ENCODE data around the gene ZDHHC6.
"Not testable (repeated sequence)": the region's sequence is repeated elsewhere in the genome, so short reads cannot be mapped to it uniquely, and the experiment has no call there.

Gene ZDHHC6

DNA sequence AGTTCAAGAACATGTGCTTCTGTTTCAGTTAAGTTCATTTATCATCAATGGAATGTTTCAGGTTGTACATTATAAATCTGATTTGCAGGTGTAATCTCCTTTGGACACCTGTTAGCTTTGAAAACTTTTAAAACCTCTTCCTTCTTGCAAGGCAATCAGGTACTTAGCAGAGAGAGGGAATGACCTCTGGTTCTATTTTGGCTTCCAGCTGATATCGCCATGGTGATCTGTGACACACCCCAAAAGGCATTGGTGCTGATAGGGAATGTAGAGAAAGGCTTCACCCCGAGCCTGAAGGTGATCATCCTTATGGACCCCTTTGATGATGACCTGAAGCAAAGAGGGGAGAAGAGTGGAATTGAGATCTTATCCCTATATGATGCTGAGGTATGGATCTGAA, 37.4 kb downstream of the ZDHHC6 start:
- no peaks in the 10 kb centered on the region for H3K4me1 ChIP-seq
- no peak overlapping the region for H3K4me3 ChIP-seq
- intact Hi-C loops (cut with DNase I; ENCODE audit: low total_unique reads) = no loop called here
- no peaks in the 10 kb centered on the region for H3K27me3 ChIP-seq
- H3K9me3 ChIP-seq = no peaks in the 10 kb centered on the region
- H3K27ac ChIP-seq = no peak overlapping the region
- DNase-seq = no peak
- TF ChIP-seq, protein P1, sequence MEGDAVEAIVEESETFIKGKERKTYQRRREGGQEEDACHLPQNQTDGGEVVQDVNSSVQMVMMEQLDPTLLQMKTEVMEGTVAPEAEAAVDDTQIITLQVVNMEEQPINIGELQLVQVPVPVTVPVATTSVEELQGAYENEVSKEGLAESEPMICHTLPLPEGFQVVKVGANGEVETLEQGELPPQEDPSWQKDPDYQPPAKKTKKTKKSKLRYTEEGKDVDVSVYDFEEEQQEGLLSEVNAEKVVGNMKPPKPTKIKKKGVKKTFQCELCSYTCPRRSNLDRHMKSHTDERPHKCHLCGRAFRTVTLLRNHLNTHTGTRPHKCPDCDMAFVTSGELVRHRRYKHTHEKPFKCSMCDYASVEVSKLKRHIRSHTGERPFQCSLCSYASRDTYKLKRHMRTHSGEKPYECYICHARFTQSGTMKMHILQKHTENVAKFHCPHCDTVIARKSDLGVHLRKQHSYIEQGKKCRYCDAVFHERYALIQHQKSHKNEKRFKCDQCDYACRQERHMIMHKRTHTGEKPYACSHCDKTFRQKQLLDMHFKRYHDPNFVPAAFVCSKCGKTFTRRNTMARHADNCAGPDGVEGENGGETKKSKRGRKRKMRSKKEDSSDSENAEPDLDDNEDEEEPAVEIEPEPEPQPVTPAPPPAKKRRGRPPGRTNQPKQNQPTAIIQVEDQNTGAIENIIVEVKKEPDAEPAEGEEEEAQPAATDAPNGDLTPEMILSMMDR (IDR thresholded peaks at IDR 0.05) = no peak
- H3K36me3 ChIP-seq = no peaks in the 10 kb centered on the region

DNA sequence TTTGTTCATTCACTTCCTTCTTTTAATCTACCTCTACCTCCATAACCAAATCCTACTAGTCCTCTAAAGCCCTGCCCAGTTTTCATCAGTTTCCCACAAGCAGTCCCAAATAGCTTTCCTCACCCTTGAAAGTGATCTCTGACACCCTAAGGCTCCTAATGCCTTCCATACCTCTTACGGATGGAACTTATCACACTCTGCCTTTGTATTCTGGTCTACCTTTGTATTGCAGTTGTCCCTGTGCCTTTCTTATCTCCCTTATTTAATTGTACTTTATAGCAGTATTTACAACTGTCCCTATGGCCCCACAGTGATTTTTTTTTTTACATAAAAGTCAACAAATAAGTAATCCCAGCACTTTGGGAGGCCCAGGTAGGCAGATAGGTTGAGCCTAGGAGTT, 39.0 kb downstream of the ZDHHC6 start:
- Histone ChIP-seq H3K4me3 (no peak overlapping the region), H3K4me1 (no peaks in the 10 kb centered on the region), H3K27ac (no peak overlapping the region), H3K9me3 (no peaks in the 10 kb centered on the region), H3K27me3 (no peaks in the 10 kb centered on the region), H3K36me3 (no peaks in the 10 kb centered on the region)
- DNase-seq = no peak
- intact Hi-C loops (cut with DNase I; ENCODE audit: low total_unique reads) = no loop called here
- TF ChIP-seq, protein P1 (IDR thresholded peaks at IDR 0.05) = no peak

DNA sequence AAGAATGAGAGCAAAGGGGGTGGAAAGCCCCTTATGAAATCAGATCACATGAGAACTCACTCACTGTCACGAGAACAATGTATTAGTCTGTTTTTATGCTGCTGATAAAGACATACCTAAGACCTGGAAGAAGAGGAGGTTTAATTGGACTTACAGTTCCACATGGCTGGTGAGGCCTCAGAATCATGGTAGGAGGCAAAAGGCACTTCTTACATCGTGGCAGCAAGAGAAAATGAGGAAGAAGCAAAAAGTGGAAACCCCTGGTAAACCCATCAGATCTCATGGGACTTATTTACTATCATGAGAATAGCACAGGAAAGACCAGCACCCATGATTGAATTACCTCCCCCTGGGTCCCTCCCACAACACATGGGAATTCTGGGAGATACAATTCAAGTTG, 39.9 kb downstream of the ZDHHC6 start:
- H3K4me1 ChIP-seq; H3K4me3 ChIP-seq; H3K27ac ChIP-seq; H3K36me3 ChIP-seq; H3K27me3 ChIP-seq; intact Hi-C loops (cut with DNase I; ENCODE audit: low total_unique reads); H3K9me3 ChIP-seq; DNase-seq: not testable (repeated sequence)

DNA sequence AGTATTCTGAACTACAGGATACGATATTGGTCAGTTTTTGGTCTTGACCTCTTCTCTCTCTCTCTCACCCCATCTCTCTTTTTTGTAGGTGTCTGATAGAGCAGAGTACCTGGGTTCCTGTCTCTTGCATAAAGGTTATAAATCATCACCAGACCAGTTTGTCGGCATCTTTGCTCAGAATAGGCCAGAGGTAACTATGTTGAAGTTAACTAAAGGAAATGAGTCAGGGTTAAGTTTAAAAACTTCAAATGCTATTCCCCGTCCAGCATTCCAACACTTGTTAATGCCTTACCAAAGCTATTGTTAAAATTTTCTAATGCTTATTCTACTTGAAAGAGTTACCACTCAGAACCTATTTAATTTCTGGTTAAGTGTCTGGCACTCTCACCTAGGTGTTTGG, 42.1 kb downstream of the ZDHHC6 start:
- Histone ChIP-seq H3K9me3 (no peaks in the 10 kb centered on the region), H3K27ac (no peak overlapping the region), H3K27me3 (no peaks in the 10 kb centered on the region), H3K36me3 (no peaks in the 10 kb centered on the region), H3K4me3 (no peak overlapping the region), H3K4me1 (no peaks in the 10 kb centered on the region)
- DNase-seq = no peak
- intact Hi-C loops (cut with DNase I; ENCODE audit: low total_unique reads) = no loop called here
- TF ChIP-seq, protein P1 (IDR thresholded peaks at IDR 0.05) = no peak

DNA sequence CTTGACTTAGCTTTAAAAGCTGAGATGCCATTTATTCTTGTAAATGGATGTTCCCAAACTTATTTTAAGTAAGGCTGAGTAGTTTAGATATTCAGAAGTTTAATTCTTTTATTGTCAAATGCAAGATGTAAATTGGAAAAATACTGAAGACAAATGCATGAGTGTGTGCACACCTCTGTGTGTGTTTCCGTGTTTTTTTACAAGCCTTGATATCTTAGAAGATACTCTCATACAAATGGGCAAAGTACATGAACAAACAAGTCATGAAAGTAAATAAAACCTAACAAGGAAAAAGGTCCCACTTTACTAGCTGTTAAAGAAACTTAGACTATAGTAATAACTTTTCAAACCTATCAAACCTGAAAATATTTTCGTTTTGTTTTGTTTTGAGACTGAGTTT, 43.8 kb downstream of the ZDHHC6 start:
- intact Hi-C loops (cut with DNase I; ENCODE audit: low total_unique reads) = no loop called here
- no peaks in the 10 kb centered on the region for H3K9me3 ChIP-seq
- H3K27me3 ChIP-seq = no peaks in the 10 kb centered on the region
- H3K4me1 ChIP-seq = no peaks in the 10 kb centered on the region
- no peak overlapping the region for H3K4me3 ChIP-seq
- no peaks in the 10 kb centered on the region for H3K36me3 ChIP-seq
- TF ChIP-seq, protein P1 (IDR thresholded peaks at IDR 0.05) = no peak
- H3K27ac ChIP-seq = no peak overlapping the region
- DNase-seq = no peak

DNA sequence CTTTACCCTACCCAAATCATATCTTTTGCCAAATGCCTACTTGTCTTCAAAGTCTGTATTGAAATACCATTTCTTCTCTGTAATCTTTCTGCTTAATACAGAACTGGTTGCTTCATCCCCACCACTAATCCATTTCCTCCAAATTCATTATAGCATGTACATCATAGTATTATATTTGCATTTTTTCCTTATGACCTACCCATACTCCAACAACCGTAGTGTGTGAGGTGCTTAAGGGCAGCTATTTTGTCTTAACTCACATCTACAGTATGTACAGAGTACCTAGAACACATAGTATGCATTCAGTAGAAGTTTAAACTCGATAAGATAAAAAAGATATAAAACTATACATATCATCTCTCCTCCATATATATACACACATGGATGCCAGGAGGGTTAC, 49.1 kb downstream of the ZDHHC6 start:
- Histone ChIP-seq H3K27ac (no peak overlapping the region), H3K9me3 (no peaks in the 10 kb centered on the region), H3K27me3 (no peaks in the 10 kb centered on the region), H3K4me1 (no peaks in the 10 kb centered on the region), H3K4me3 (no peak overlapping the region), H3K36me3 (no peaks in the 10 kb centered on the region)
- no peak for DNase-seq
- TF ChIP-seq, protein P1 (IDR thresholded peaks at IDR 0.05) = no peak
- intact Hi-C loops (cut with DNase I; ENCODE audit: low total_unique reads) = no loop called here

Data from tibial artery (tissue), 4 donors.